Measurements from ENCODE around the gene PRKAG2.

GRCh38 chr7:151672716-151673115 lies 204.2 kb downstream of the PRKAG2 start:
- TF ChIP-seq CTCF (IDR thresholded peaks at IDR 0.05), result no peak
- no peak for TF ChIP-seq POLR2AphosphoS5 (IDR thresholded peaks at IDR 0.05)

Measured in breast epithelium (tissue), 3 donors.